Esophagus squamous epithelium (tissue), 5 donors: ENCODE results near the gene SUSD1. TPM values are rescaled to one million over a fixed set of nuclear protein-coding genes. Genes with fewer than 3 reads are reported as not detected.

Experiments
- DNase-seq: peaks from one replicate; lab custom pipeline; 2025; lab: John Stamatoyannopoulos, UW
- H3K27ac ChIP-seq, 4 donors: fragments of 200-600 bp; sonication (generic); one replicate each; pipeline ENCODE4 v1.5.1; 2016 to 2019; ENCODE audit warnings: mild to moderate bottlenecking in 1 of 4
- H3K27me3 ChIP-seq, 4 donors: fragments of 200-600 bp; sonication (generic); 1 replicate in 3 of 4; 2 replicates in 1 of 4; pipeline versions ENCODE4 v1.5.1 to v1.6.0; 2017 to 2021; ENCODE audit warnings: antibody characterized with exemption in 1 of 4
- H3K36me3 ChIP-seq, 3 donors: fragments of 200-600 bp; sonication (generic); one replicate each; pipeline ENCODE4 v1.5.1; 2016 to 2019
- H3K4me1 ChIP-seq, 3 donors: fragments of 200-600 bp; sonication (generic); one replicate each; pipeline ENCODE4 v1.5.1; 2017 to 2019
- H3K4me3 ChIP-seq, 4 donors: fragments of 200-600 bp; sonication (generic); 1 replicate in 3 of 4; 2 replicates in 1 of 4; pipeline ENCODE4 v1.5.1; 2016 to 2019; ENCODE audit warnings: mild to moderate bottlenecking in 2 of 4, moderate library complexity in 1 of 4
- H3K9me3 ChIP-seq, 3 donors: fragments of 200-600 bp; sonication (generic); one replicate each; pipeline ENCODE4 v1.5.1; 2016 to 2019
- CTCF ChIP-seq, 6 experiments: fragments of 450-650 bp in 4 of 6; fragments of 200-600 bp in 2 of 6; sonication (generic) in 2 of 6; IDR thresholded peaks; one replicate each; pipeline ENCODE4 v1.5.1; 2016 to 2019; ENCODE audit warnings: antibody characterized with exemption in 6 of 6, mild to moderate bottlenecking in 4 of 6, moderate library complexity in 4 of 6
- POLR2A ChIP-seq, 4 donors: fragments of 450-650 bp; IDR thresholded peaks; one replicate each; pipeline ENCODE4 v1.6.1; 2017; ENCODE audit warnings: antibody characterized with exemption in 4 of 4, mild to moderate bottlenecking in 4 of 4, moderate library complexity in 3 of 4
- WGBS, 2 donors: methylation state at CpG; one replicate each; pipeline ENCODE4 v1.1.5; 2018; 5-methylcytosine and 5-hydroxymethylcytosine counted together
- intact Hi-C: fragments of 100-400 bp; cut with DNase I; formaldehyde crosslinking; loops from one replicate; pipeline ENCODE4 v1.15.0; 2022
- total RNA-seq, 4 donors: library from RNA; depleted of rRNA; stranded (reverse); fragments of >200 nt; gene quantifications; one replicate each; pipeline ENCODE4 v1.1.0, GENCODE V29; 2016
- donor health status: DM: yes; HTN: yes; CAD: no.

SUSD1 gene
- total RNA-seq, 4 donors from 2014 or later: 5.6 to 6.6 (median 6.5) TPM

GRCh38 chr9:112002847-112003457, 172.1 kb downstream of the SUSD1 start:
- TF ChIP-seq POLR2A (IDR thresholded peaks at IDR 0.05): no peak
- TF ChIP-seq CTCF (IDR thresholded peaks at IDR 0.05): no peak
- intact Hi-C loops: no loop called here
- 84 to 85% methylated on average over 11 of the region's 11 CpGs for WGBS, 2 donors
- Histone ChIP-seq H3K36me3 (no peaks in the 10 kb centered on the region), H3K27ac (peak overlapping the region in 1 of 4 donors; percentile 10), H3K9me3 (no peaks in the 10 kb centered on the region), H3K4me1 (no peaks in the 10 kb centered on the region), H3K27me3 (no peaks in the 10 kb centered on the region), H3K4me3 (no peak overlapping the region)
- no peak for DNase-seq

GRCh38 chr9:112002131-112002846, 172.8 kb downstream of the SUSD1 start:
- Histone ChIP-seq H3K4me1 (no peaks in the 10 kb centered on the region), H3K27me3 (no peaks in the 10 kb centered on the region), H3K36me3 (no peaks in the 10 kb centered on the region), H3K9me3 (no peaks in the 10 kb centered on the region), H3K4me3 (no peak overlapping the region), H3K27ac (peak overlapping the region in 1 of 4 donors; percentile 14)
- TF ChIP-seq CTCF (IDR thresholded peaks at IDR 0.05) (no peak), POLR2A (IDR thresholded peaks at IDR 0.05) (no peak)
- 77% methylated on average over 10 to 11 of the region's 11 CpGs for WGBS, 2 donors
- intact Hi-C loops: no loop called here
- no peak for DNase-seq

GRCh38 chr9:112000743-112001142, 174.4 kb downstream of the SUSD1 start:
- TF ChIP-seq POLR2A (IDR thresholded peaks at IDR 0.05) (no peak), CTCF (IDR thresholded peaks at IDR 0.05) (no peak)
- H3K4me3 ChIP-seq: no peak overlapping the region

GRCh38 chr9:111999319-111999718, 175.8 kb downstream of the SUSD1 start:
- Histone ChIP-seq H3K36me3 (no peaks in the 10 kb centered on the region), H3K4me3 (no peak overlapping the region), H3K27me3 (no peaks in the 10 kb centered on the region), H3K4me1 (no peaks in the 10 kb centered on the region), H3K27ac (no peak overlapping the region), H3K9me3 (no peaks in the 10 kb centered on the region)
- no peak for DNase-seq
- intact Hi-C loops: no loop called here
- TF ChIP-seq POLR2A (IDR thresholded peaks at IDR 0.05): no peak
- no peak for TF ChIP-seq CTCF (IDR thresholded peaks at IDR 0.05)
- WGBS, 2 donors: 84 to 91% methylated on average over 3 of the region's 3 CpGs

More at GRCh38 chr9:112000743-112001142, 174.4 kb downstream of the SUSD1 start:
- intact Hi-C loops: no loop called here
- H3K36me3 ChIP-seq: no peaks in the 10 kb centered on the region
- H3K27me3 ChIP-seq: no peaks in the 10 kb centered on the region
- DNase-seq: no peak
- H3K27ac ChIP-seq: no peak overlapping the region
- no peaks in the 10 kb centered on the region for H3K9me3 ChIP-seq
- H3K4me1 ChIP-seq: no peaks in the 10 kb centered on the region
- 73 to 84% methylated on average over 3 of the region's 3 CpGs for WGBS, 2 donors

- Histone ChIP-seq H3K27ac (no peak overlapping the region), H3K9me3 (no peaks in the 10 kb centered on the region), H3K27me3 (no peaks in the 10 kb centered on the region), H3K4me1 (peaks cover 0 to 2% (median 0%) of the 10 kb centered on the region in 3 donors), H3K4me3 (no peak overlapping the region), H3K36me3 (no peaks in the 10 kb centered on the region)
- TF ChIP-seq POLR2A (IDR thresholded peaks at IDR 0.05) (no peak), CTCF (IDR thresholded peaks at IDR 0.05) (no peak)
- DNase-seq: no peak
- 93 to 95% methylated on average over 5 of the region's 5 CpGs for WGBS, 2 donors
- intact Hi-C loops: no loop called here
These were observed 177.3 kb downstream of the SUSD1 start for GRCh38 chr9:111997831-111998230.
